ENCODE results near the gene FOXR2. TPM values are rescaled to one million over a fixed set of nuclear protein-coding genes. Genes with fewer than 3 reads are reported as not detected.

FOXR2 gene
- polyA plus RNA-seq, 2 of the 4 experiments (the other 2 are of a cell fraction), result not detected

DNA sequence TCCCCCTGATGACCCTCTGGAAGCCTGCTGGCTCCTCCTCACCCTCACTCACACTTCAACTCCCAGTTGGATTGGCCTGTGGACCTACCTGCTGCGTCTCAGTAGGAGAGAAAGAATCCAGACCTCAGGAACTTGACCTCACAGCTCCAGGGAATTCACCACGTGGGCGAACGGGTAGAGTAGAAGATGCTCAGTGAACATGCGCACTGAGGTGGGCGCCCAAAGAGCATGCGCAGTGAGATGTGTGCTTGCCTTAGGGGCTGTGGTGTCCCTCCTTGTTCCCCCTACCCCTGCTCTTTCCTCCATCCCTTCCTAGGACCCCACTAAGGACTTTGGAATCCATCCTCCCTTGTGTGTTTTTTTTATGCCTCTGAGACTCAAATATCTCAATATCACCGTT is 12.9 kb downstream of the FOXR2 start:
- no peaks in the 10 kb centered on the region for H3K4me1 ChIP-seq
- no peak overlapping the region for H3K27ac ChIP-seq
- no peak overlapping the region for H3K4me3 ChIP-seq
- ATAC-seq (no peak), DNase-seq (ENCODE audit: low read depth in 1 of 2, low spot score in 1 of 2) (no peak), FAIRE-seq (no peak)
- H3K4me2 ChIP-seq, result no peak overlapping the region
- POLR2A ChIA-PET, result no interaction called here
- CTCF ChIA-PET, result no interaction called here
- TF ChIP-seq PHF8 (IDR thresholded peaks at IDR 0.05; ENCODE audit: borderline replicate concordance, low read depth), result no peak
- no peak for TF ChIP-seq HDAC2 (IDR thresholded peaks at IDR 0.05)
- no peak for TF ChIP-seq JUN (IDR thresholded peaks at IDR 0.05)
- no peak for TF ChIP-seq RAD21 (conservative IDR thresholded peaks at IDR 0.05 in 1 of 2, IDR thresholded peaks at IDR 0.05 in 1 of 2)
- no peak for TF ChIP-seq FOSB (CRISPR knock-in tag; IDR thresholded peaks at IDR 0.05)
- no peak for TF ChIP-seq NFE2L2 (conservative IDR thresholded peaks at IDR 0.05; ENCODE audit: low read length)
- no peak for TF ChIP-seq RCOR1 (IDR thresholded peaks at IDR 0.05; ENCODE audit: low read depth, low read length)
- TF ChIP-seq KDM1A (IDR thresholded peaks at IDR 0.05; ENCODE audit: low read depth), result no peak
- TF ChIP-seq RFX5 (IDR thresholded peaks at IDR 0.05), result no peak
- no peak for TF ChIP-seq CEBPB (IDR thresholded peaks at IDR 0.05)
- no peak for TF ChIP-seq POLR2A (IDR thresholded peaks at IDR 0.05; ENCODE audit: low read length)
- TF ChIP-seq MAX (IDR thresholded peaks at IDR 0.05), result no peak
- TF ChIP-seq PBX3 (IDR thresholded peaks at IDR 0.05), result no peak
- no peak for TF ChIP-seq TP53 (CRISPR knock-in tag; IDR thresholded peaks at IDR 0.05)
- no peaks in the 10 kb centered on the region for H3K9me3 ChIP-seq
- WGBS (ENCODE audit: missing lambda C conversion rate), result 33% methylated on average over 8 of the region's 8 CpGs

GRCh38 chrX:55638933-55639332 is 15.7 kb downstream of the FOXR2 start:
- WGBS (ENCODE audit: missing lambda C conversion rate), result 0% methylated on average over 1 of the region's 1 CpG
- H3K4me1 ChIP-seq, result no peaks in the 10 kb centered on the region
- H3K9me3 ChIP-seq, result no peaks in the 10 kb centered on the region
- no peak overlapping the region for H3K27ac ChIP-seq
- DNase-seq (ENCODE audit: low read depth in 1 of 2, low spot score in 1 of 2) (no peak), FAIRE-seq (no peak), ATAC-seq (no peak)
- H3K4me2 ChIP-seq, result no peak overlapping the region
- CTCF ChIA-PET, result no interaction called here
- no peak overlapping the region for H3K4me3 ChIP-seq
- TF ChIP-seq ZC3H11A (IDR thresholded peaks at IDR 0.05) (no peak), HOXB13 (CRISPR knock-in tag; IDR thresholded peaks at IDR 0.05; ENCODE audit: low read depth) (no peak), MAFK (IDR thresholded peaks at IDR 0.05; ENCODE audit: partially characterized antibody) (no peak), RARB (CRISPR knock-in tag; IDR thresholded peaks at IDR 0.05) (no peak), FOSL2 (IDR thresholded peaks at IDR 0.05) (no peak), FOSL2 (CRISPR knock-in tag; IDR thresholded peaks at IDR 0.05) (no peak)
- POLR2A ChIA-PET, result no interaction called here

DNA sequence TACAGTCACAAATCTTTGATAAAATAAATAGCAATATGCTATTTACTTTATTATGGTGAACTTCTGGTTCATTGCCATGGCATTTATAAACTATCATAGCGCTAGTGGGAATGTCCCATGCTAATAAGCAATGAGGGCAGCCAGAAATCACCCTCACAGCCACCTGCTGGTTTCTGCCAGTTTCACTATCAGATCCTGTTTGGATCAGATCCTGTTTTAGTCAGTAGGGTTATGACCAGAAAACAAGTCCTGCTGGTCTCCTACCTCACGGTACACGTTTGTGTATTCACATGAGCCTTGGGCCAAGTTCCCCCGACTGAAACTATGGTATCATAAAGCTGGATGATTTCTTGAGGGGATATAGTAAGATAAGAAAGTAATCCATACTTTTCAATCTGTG is 17.7 kb downstream of the FOXR2 start:
- FAIRE-seq (no peak), ATAC-seq (no peak), DNase-seq (ENCODE audit: low read depth in 1 of 2, low spot score in 1 of 2) (no peak)
- ChIA-PET POLR2A (no interaction called here), CTCF (no interaction called here)
- WGBS (ENCODE audit: missing lambda C conversion rate), result 0% methylated on average over 4 of the region's 4 CpGs
- Histone ChIP-seq H3K4me1 (no peaks in the 10 kb centered on the region), H3K4me3 (no peak overlapping the region), H3K27ac (no peak overlapping the region), H3K9me3 (no peaks in the 10 kb centered on the region), H3K4me2 (no peak overlapping the region)
- no peak for TF ChIP-seq ESRRA (IDR thresholded peaks at IDR 0.05; ENCODE audit: borderline replicate concordance, low read length)
- TF ChIP-seq POLR2A (IDR thresholded peaks at IDR 0.05; ENCODE audit: low read length), result no peak
- TF ChIP-seq EHMT2 (IDR thresholded peaks at IDR 0.05; ENCODE audit: low read depth), result no peak
- no peak for TF ChIP-seq HOXB5 (CRISPR knock-in tag; IDR thresholded peaks at IDR 0.05)
- TF ChIP-seq CHD2 (IDR thresholded peaks at IDR 0.05; ENCODE audit: low read length, partially characterized antibody), result no peak
- no peak for TF ChIP-seq RARB (CRISPR knock-in tag; IDR thresholded peaks at IDR 0.05)
- TF ChIP-seq MYC (IDR thresholded peaks at IDR 0.05; ENCODE audit: borderline replicate concordance, low read length), result no peak
- TF ChIP-seq POLR2AphosphoS2 (conservative IDR thresholded peaks at IDR 0.05; ENCODE audit: low read length), result no peak
- TF ChIP-seq ZNF302 (CRISPR knock-in tag; IDR thresholded peaks at IDR 0.05), result no peak
- TF ChIP-seq RCOR1 (IDR thresholded peaks at IDR 0.05; ENCODE audit: low read depth, low read length), result no peak
- TF ChIP-seq MAFK (IDR thresholded peaks at IDR 0.05; ENCODE audit: partially characterized antibody), result no peak
- no peak for TF ChIP-seq TFCP2L1 (CRISPR knock-in tag; IDR thresholded peaks at IDR 0.05)
- no peak for TF ChIP-seq NPAS2 (CRISPR knock-in tag; IDR thresholded peaks at IDR 0.05; ENCODE audit: borderline replicate concordance)
- no peak for TF ChIP-seq RFX5 (IDR thresholded peaks at IDR 0.05)
- no peak for TF ChIP-seq CTCF (IDR thresholded peaks at IDR 0.05)
- no peak for TF ChIP-seq KDM5A (IDR thresholded peaks at IDR 0.05)
- no peak for TF ChIP-seq NR3C1 (IDR thresholded peaks at IDR 0.05)
- no peak for TF ChIP-seq KDM1A (IDR thresholded peaks at IDR 0.05; ENCODE audit: low read depth)
